NCI-H146 (cell line): ENCODE results near the gene GNAT3.

Source experiments
- DNase-seq: peaks from one replicate; lab custom pipeline; 2025; lab: John Stamatoyannopoulos, UW

GNAT3 gene

GRCh38 chr7:80500325-80500724 lies 11.5 kb downstream of the GNAT3 start:
- DNase-seq = no peak

GRCh38 chr7:80499350-80499953 lies 12.4 kb downstream of the GNAT3 start:
- DNase-seq = peak; percentile 3

- no peak for DNase-seq
Observed at GRCh38 chr7:80498481-80499349, 13.1 kb downstream of the GNAT3 start.

GRCh38 chr7:80496586-80496985 lies 15.3 kb downstream of the GNAT3 start:
- no peak for DNase-seq

- no peak for DNase-seq
Observed at GRCh38 chr7:80493121-80493849, 18.6 kb downstream of the GNAT3 start.

GRCh38 chr7:80491462-80491861 lies 20.4 kb downstream of the GNAT3 start:
- DNase-seq = no peak

- no peak for DNase-seq
Observed at GRCh38 chr7:80488851-80489370, 23.0 kb downstream of the GNAT3 start.

- DNase-seq = no peak
Observed at GRCh38 chr7:80488406-80488805, 23.5 kb downstream of the GNAT3 start.

GRCh38 chr7:80485721-80486120 lies 26.1 kb downstream of the GNAT3 start:
- no peak for DNase-seq

GRCh38 chr7:80482950-80483349 lies 28.9 kb downstream of the GNAT3 start:
- no peak for DNase-seq

GRCh38 chr7:80481196-80481884 lies 30.5 kb downstream of the GNAT3 start:
- no peak for DNase-seq

GRCh38 chr7:80480566-80480965 lies 31.3 kb downstream of the GNAT3 start:
- DNase-seq = no peak

- DNase-seq = no peak
Observed at GRCh38 chr7:80478683-80479082, 33.2 kb downstream of the GNAT3 start.

GRCh38 chr7:80476035-80476434 lies 35.8 kb downstream of the GNAT3 start:
- DNase-seq = no peak

GRCh38 chr7:80475383-80475782 lies 36.5 kb downstream of the GNAT3 start:
- DNase-seq = no peak

GRCh38 chr7:80473751-80474150 lies 38.1 kb downstream of the GNAT3 start:
- no peak for DNase-seq

GRCh38 chr7:80472491-80473200 lies 39.2 kb downstream of the GNAT3 start:
- DNase-seq = no peak

- DNase-seq = no peak
Observed at GRCh38 chr7:80468931-80469714, 42.7 kb downstream of the GNAT3 start.

GRCh38 chr7:80467069-80467468 lies 44.8 kb downstream of the GNAT3 start:
- DNase-seq = peak; percentile 29

- peak; percentile 20 for DNase-seq
Observed at GRCh38 chr7:80466636-80467035, 45.2 kb downstream of the GNAT3 start.

- no peak for DNase-seq
Observed at GRCh38 chr7:80464211-80464610, 47.7 kb downstream of the GNAT3 start.
